GM18867 (cell line): ENCODE measurements around the gene CCL21.
"Not testable (repeated sequence)": the region's sequence is repeated elsewhere in the genome, so short reads cannot be mapped to it uniquely, and the experiment has no call there.

Source experiments
- ATAC-seq: cut with Tn5 transposase; IDR thresholded peaks from one replicate; pipeline ENCODE4 v1.9.1; 2021; ENCODE audit warnings: mild to moderate bottlenecking, moderate library complexity; ENCODE audit not compliant: unreplicated experiment

Gene CCL21

GRCh38 chr9:34710023-34710422 lies at the start of gene CCL21:
Gene CCL21, minus strand, starts transcription at chr9:34710136. Its CDS starts 70 bp downstream, at chr9:34710066.
- ATAC-seq = no peak

- ATAC-seq = no peak
Measured at GRCh38 chr9:34759432-34760134, 49.6 kb upstream of the CCL21 start.

- not testable (repeated sequence) for ATAC-seq
Measured at GRCh38 chr9:34750320-34750719, 40.4 kb upstream of the CCL21 start.

GRCh38 chr9:34746526-34746925 lies 36.6 kb upstream of the CCL21 start:
- no peak for ATAC-seq

GRCh38 chr9:34744295-34745221 lies 34.6 kb upstream of the CCL21 start:
- no peak for ATAC-seq

GRCh38 chr9:34742710-34743109 lies 32.8 kb upstream of the CCL21 start:
- ATAC-seq = no peak

GRCh38 chr9:34741628-34742027 lies 31.7 kb upstream of the CCL21 start:
- no peak for ATAC-seq

GRCh38 chr9:34740176-34740575 lies 30.2 kb upstream of the CCL21 start:
- not testable (repeated sequence) for ATAC-seq

GRCh38 chr9:34737677-34738260 lies 27.8 kb upstream of the CCL21 start:
- ATAC-seq = no peak

GRCh38 chr9:34734720-34735119 lies 24.8 kb upstream of the CCL21 start:
- no peak for ATAC-seq

- no peak for ATAC-seq
Measured at GRCh38 chr9:34732886-34733285, 22.9 kb upstream of the CCL21 start.

GRCh38 chr9:34732478-34732877 lies 22.5 kb upstream of the CCL21 start:
- ATAC-seq = no peak

GRCh38 chr9:34723141-34723540 lies 13.2 kb upstream of the CCL21 start:
- ATAC-seq = no peak

- ATAC-seq = not testable (repeated sequence)
Measured at GRCh38 chr9:34719769-34720025, 9.8 kb upstream of the CCL21 start.

GRCh38 chr9:34719021-34719768 lies 9.3 kb upstream of the CCL21 start:
- ATAC-seq = no peak

GRCh38 chr9:34717996-34718614 lies 8.2 kb upstream of the CCL21 start:
- no peak for ATAC-seq

- ATAC-seq = no peak
Measured at GRCh38 chr9:34716711-34717110, 6.8 kb upstream of the CCL21 start.

- no peak for ATAC-seq
Measured at GRCh38 chr9:34715639-34716215, 5.8 kb upstream of the CCL21 start.

GRCh38 chr9:34714007-34714406 lies 4.1 kb upstream of the CCL21 start:
- no peak for ATAC-seq

GRCh38 chr9:34712140-34712539 lies 2.2 kb upstream of the CCL21 start:
- ATAC-seq = no peak
